GM13976 (cell line): ENCODE results near the gene RGS6.

Experiments
- DNase-seq: peaks from one replicate; pipeline ENCODE4 v3.0.0; 2012; ENCODE audit warnings: low spot score
- CTCF ChIP-seq: IDR thresholded peaks from 2 replicates; pipeline ENCODE4 v1.5.1; 2012; ENCODE audit warnings: borderline replicate concordance, mild to moderate bottlenecking; ENCODE audit not compliant: insufficient read depth; ENCODE audit errors: extremely low read depth, missing control alignments, control extremely low read depth
- in situ Hi-C: fragments of 300-500 bp; cut with MboI; formaldehyde crosslinking; loops from one replicate; pipeline ENCODE4 v1.12.0; 2022; ENCODE audit warnings: low sequenced_read_pairs, mixed read lengths, inconsistent platforms; ENCODE audit not compliant: unreplicated experiment

Gene RGS6

GRCh38 chr14:72124171-72124570 lies 191.9 kb downstream of the RGS6 start:
- no peak for TF ChIP-seq CTCF
- in situ Hi-C loops: no loop called here
- DNase-seq: no peak

GRCh38 chr14:72126091-72126490 lies 193.9 kb downstream of the RGS6 start:
- in situ Hi-C loops: no loop called here
- TF ChIP-seq CTCF: no peak

GRCh38 chr14:72126561-72126960 lies 194.3 kb downstream of the RGS6 start:
- TF ChIP-seq CTCF: no peak
- in situ Hi-C loops: no loop called here
- no peak for DNase-seq

More at GRCh38 chr14:72126091-72126490, 193.9 kb downstream of the RGS6 start:
- no peak for DNase-seq

- no peak for DNase-seq
- in situ Hi-C loops: no loop called here
- TF ChIP-seq CTCF: no peak
These were observed 196.4 kb downstream of the RGS6 start for GRCh38 chr14:72128629-72129028.

GRCh38 chr14:72129291-72129690 lies 197.1 kb downstream of the RGS6 start:
- DNase-seq: no peak
- in situ Hi-C loops: no loop called here
- no peak for TF ChIP-seq CTCF

- TF ChIP-seq CTCF: no peak
- in situ Hi-C loops: no loop called here
- no peak for DNase-seq
These were observed 208.9 kb downstream of the RGS6 start for GRCh38 chr14:72141084-72141483.

- TF ChIP-seq CTCF: no peak
- in situ Hi-C loops: no loop called here
- no peak for DNase-seq
These were observed 210.1 kb downstream of the RGS6 start for GRCh38 chr14:72142328-72142727.
